H9 (cell line): Measurements from ENCODE around the gene METTL23. TPM values are rescaled to one million over a fixed set of nuclear protein-coding genes. Genes with fewer than 3 reads are reported as not detected.

ENCODE experiments used
- DNase-seq: peaks from one replicate; pipeline ENCODE4 v3.0.0-alpha.2; 2017
- H2AFZ ChIP-seq: one replicate; pipeline ENCODE4 v1.6.1; 2013; ENCODE audit warnings: mild to moderate bottlenecking, low read length, control low read depth, moderate library complexity
- H2AK5ac ChIP-seq: 2 replicates; pipeline ENCODE4 v1.6.1; 2013; ENCODE audit warnings: low read length, control low read depth, mixed read lengths; ENCODE audit not compliant: insufficient read length
- H2BK120ac ChIP-seq: one replicate; pipeline ENCODE4 v1.6.1; 2013; ENCODE audit warnings: low read depth, mild to moderate bottlenecking, low read length, control low read depth, inconsistent platforms; ENCODE audit not compliant: poor library complexity, severe bottlenecking
- H2BK12ac ChIP-seq: 2 replicates; pipeline ENCODE4 v1.6.1; 2013; ENCODE audit warnings: low read length, control low read depth, mixed read lengths, low read depth; ENCODE audit not compliant: insufficient read length
- H2BK15ac ChIP-seq: 2 replicates; pipeline ENCODE4 v1.6.1; 2013; ENCODE audit warnings: low read depth, low read length, control low read depth
- H2BK20ac ChIP-seq: one replicate; pipeline ENCODE4 v1.6.1; 2013; ENCODE audit warnings: low read depth, mild to moderate bottlenecking, low read length, control low read depth, inconsistent platforms; ENCODE audit not compliant: poor library complexity, severe bottlenecking
- H2BK5ac ChIP-seq: 2 replicates; pipeline ENCODE4 v1.6.1; 2013; ENCODE audit warnings: low read length, control low read depth, mixed read lengths; ENCODE audit not compliant: insufficient read length
- H3K14ac ChIP-seq: 2 replicates; pipeline ENCODE4 v1.6.1; 2013; ENCODE audit warnings: low read length, control low read depth; ENCODE audit not compliant: insufficient read depth
- H3K18ac ChIP-seq: 2 replicates; pipeline ENCODE4 v1.6.1; 2013; ENCODE audit warnings: low read depth, mild to moderate bottlenecking, mixed read lengths, low read length, control low read depth; ENCODE audit not compliant: insufficient read length
- H3K23ac ChIP-seq: 2 replicates; pipeline ENCODE4 v1.6.1; 2013; ENCODE audit warnings: low read length, control low read depth, mixed read lengths, low read depth; ENCODE audit not compliant: insufficient read length
- H3K23me2 ChIP-seq: 2 replicates; pipeline ENCODE4 v1.6.1; 2013; ENCODE audit warnings: low read depth, mild to moderate bottlenecking, mixed read lengths, low read length, control low read depth; ENCODE audit not compliant: insufficient read length, poor library complexity, severe bottlenecking
- H3K27ac ChIP-seq: 2 replicates; pipeline ENCODE4 v1.5.1; 2013; ENCODE audit warnings: low read length, control low read depth, mixed read lengths, low read depth; ENCODE audit not compliant: insufficient read length
- H3K27me3 ChIP-seq: 2 replicates; pipeline ENCODE4 v1.6.1; 2013; ENCODE audit warnings: low read length, control low read depth, inconsistent platforms; ENCODE audit not compliant: insufficient read depth
- H3K4ac ChIP-seq: 2 replicates; pipeline ENCODE4 v1.6.1; 2013; ENCODE audit warnings: low read depth, mild to moderate bottlenecking, control low read depth, inconsistent platforms, low read length, moderate library complexity
- H3K4me1 ChIP-seq: 2 replicates; pipeline ENCODE4 v1.6.1; 2013; ENCODE audit warnings: low read length, control low read depth, inconsistent platforms; ENCODE audit not compliant: insufficient read depth
- H3K4me2 ChIP-seq: 2 replicates; pipeline ENCODE4 v1.6.1; 2013; ENCODE audit warnings: low read length, control low read depth, mixed read lengths; ENCODE audit not compliant: insufficient read length, insufficient read depth
- H3K56ac ChIP-seq: 2 replicates; pipeline ENCODE4 v1.6.1; 2013; ENCODE audit warnings: low read depth, mild to moderate bottlenecking, mixed read lengths, low read length, control low read depth; ENCODE audit not compliant: insufficient read length
- H3K79me1 ChIP-seq: 2 replicates; pipeline ENCODE4 v1.6.1; 2013; ENCODE audit warnings: low read depth, mild to moderate bottlenecking, moderate library complexity, low read length, control low read depth, inconsistent platforms; ENCODE audit not compliant: insufficient read depth, poor library complexity, severe bottlenecking
- H3K79me2 ChIP-seq: 2 replicates; pipeline ENCODE4 v1.6.1; 2013; ENCODE audit warnings: low read length, control low read depth, inconsistent platforms; ENCODE audit not compliant: insufficient read depth
- H3K9ac ChIP-seq: 2 replicates; pipeline ENCODE4 v1.6.1; 2013; ENCODE audit warnings: low read length, control low read depth, mixed read lengths; ENCODE audit not compliant: insufficient read length; ENCODE audit errors: extremely low read depth
- H3K9me3 ChIP-seq: one replicate; pipeline ENCODE4 v1.6.1; 2013; ENCODE audit warnings: low read depth, low read length, inconsistent platforms; ENCODE audit not compliant: control insufficient read depth
- H3T11ph ChIP-seq: one replicate; pipeline ENCODE4 v1.6.1; 2013; ENCODE audit warnings: mild to moderate bottlenecking, low read length, control low read depth, inconsistent platforms
- H4K20me1 ChIP-seq: one replicate; pipeline ENCODE4 v1.6.1; 2013; ENCODE audit not compliant: control insufficient read depth, insufficient read length, insufficient read depth
- H4K5ac ChIP-seq: 2 replicates; pipeline ENCODE4 v1.6.1; 2013; ENCODE audit warnings: low read depth, mild to moderate bottlenecking, mixed read lengths, low read length, control low read depth; ENCODE audit not compliant: insufficient read length
- H4K8ac ChIP-seq: replicated peaks from 2 replicates; pipeline ENCODE4 v1.6.1; 2013; ENCODE audit warnings: low read length, control low read depth, mixed read lengths, low read depth; ENCODE audit not compliant: insufficient read length
- H4K91ac ChIP-seq: 2 replicates; pipeline ENCODE4 v1.6.1; 2013; ENCODE audit warnings: low read depth, mild to moderate bottlenecking, moderate library complexity, mixed read lengths, low read length, control low read depth; ENCODE audit not compliant: insufficient read length
- H3K27ac Mint-ChIP-seq, 3 experiments: 2 replicates in 2 of 3; 3 replicates in 1 of 3; pipeline ENCODE4 v1.8.0; 2020 to 2021; ENCODE audit warnings: mixed read lengths in 3 of 3, mild to moderate bottlenecking in 1 of 3, moderate library complexity in 1 of 3
- H3K27me3 Mint-ChIP-seq: 2 replicates; pipeline ENCODE4 v1.8.0; 2021; ENCODE audit warnings: low read depth, mild to moderate bottlenecking, moderate library complexity, mixed read lengths
- H3K36me3 Mint-ChIP-seq, 3 experiments: 2 replicates in 2 of 3; 3 replicates in 1 of 3; pipeline ENCODE4 v1.8.0; 2020 to 2021; ENCODE audit warnings: low read depth in 3 of 3, mixed read lengths in 3 of 3; ENCODE audit not compliant: insufficient read depth in 1 of 3
- H3K4me1 Mint-ChIP-seq, 2 experiments: 2 replicates each; pipeline ENCODE4 v1.8.0; 2020; ENCODE audit warnings: mixed read lengths in 2 of 2
- H3K4me3 Mint-ChIP-seq, 2 experiments: 2 replicates in 1 of 2; 3 replicates in 1 of 2; pipeline ENCODE4 v1.8.0; 2020 to 2021; ENCODE audit warnings: mild to moderate bottlenecking in 2 of 2, mixed read lengths in 2 of 2, moderate library complexity in 1 of 2
- H3K9me3 Mint-ChIP-seq, 2 experiments: 2 replicates in 1 of 2; 3 replicates in 1 of 2; pipeline ENCODE4 v1.8.0; 2020; ENCODE audit warnings: mild to moderate bottlenecking in 2 of 2, mixed read lengths in 2 of 2, moderate library complexity in 1 of 2
- WGBS: extraction: QIAGEN DNeasy Blood & Tissue Kit; methylation state at CpG from one replicate; pipeline ENCODE4 v1.1.7; 2013; ENCODE audit warnings: missing lambda C conversion rate, low lambda C conversion rate, mixed read lengths; ENCODE audit not compliant: insufficient read length; ENCODE audit errors: extremely low coverage; 5-methylcytosine and 5-hydroxymethylcytosine counted together
- total RNA-seq: library from RNA; stranded (reverse); gene quantifications from 2 replicates; pipeline ENCODE4 v1.2.1, GENCODE V29; 2021
- TF ChIP-seq, protein P1 (sequence below): fragments of 200-600 bp; sonication (generic); conservative IDR thresholded peaks from 3 replicates; pipeline ENCODE4 v1.8.0; 2021; ENCODE audit warnings: antibody characterized with exemption, mild to moderate bottlenecking

Gene METTL23
- total RNA-seq, 1 experiment from 2014 or later: 29.9 TPM

GRCh38 chr17:76687298-76688164 lies 39.1 kb upstream of the METTL23 start:
- H3K27me3 ChIP-seq: no peaks in the 10 kb centered on the region
- no peak overlapping the region for H3K4ac ChIP-seq
- no CpG with 5 or more reads among the region's 26 CpGs for WGBS
- no peak overlapping the region for H3K14ac ChIP-seq
- no peaks in the 10 kb centered on the region for H4K20me1 ChIP-seq
- H3K23ac ChIP-seq: no peak overlapping the region
- H4K5ac ChIP-seq: no peak overlapping the region
- no peak overlapping the region for H2AK5ac ChIP-seq
- H2BK15ac ChIP-seq: no peak overlapping the region
- H3K18ac ChIP-seq: no peak overlapping the region
- H4K91ac ChIP-seq: no peak overlapping the region
- H3K79me1 ChIP-seq: no peaks in the 10 kb centered on the region
- H3K4me2 ChIP-seq: no peak overlapping the region
- H3K27me3 Mint-ChIP-seq: no peaks in the 10 kb centered on the region
- no peak for DNase-seq
- no peaks in the 10 kb centered on the region; a peak in 1 of 5 replicates for H3K9me3 Mint-ChIP-seq
- TF ChIP-seq, protein P1, sequence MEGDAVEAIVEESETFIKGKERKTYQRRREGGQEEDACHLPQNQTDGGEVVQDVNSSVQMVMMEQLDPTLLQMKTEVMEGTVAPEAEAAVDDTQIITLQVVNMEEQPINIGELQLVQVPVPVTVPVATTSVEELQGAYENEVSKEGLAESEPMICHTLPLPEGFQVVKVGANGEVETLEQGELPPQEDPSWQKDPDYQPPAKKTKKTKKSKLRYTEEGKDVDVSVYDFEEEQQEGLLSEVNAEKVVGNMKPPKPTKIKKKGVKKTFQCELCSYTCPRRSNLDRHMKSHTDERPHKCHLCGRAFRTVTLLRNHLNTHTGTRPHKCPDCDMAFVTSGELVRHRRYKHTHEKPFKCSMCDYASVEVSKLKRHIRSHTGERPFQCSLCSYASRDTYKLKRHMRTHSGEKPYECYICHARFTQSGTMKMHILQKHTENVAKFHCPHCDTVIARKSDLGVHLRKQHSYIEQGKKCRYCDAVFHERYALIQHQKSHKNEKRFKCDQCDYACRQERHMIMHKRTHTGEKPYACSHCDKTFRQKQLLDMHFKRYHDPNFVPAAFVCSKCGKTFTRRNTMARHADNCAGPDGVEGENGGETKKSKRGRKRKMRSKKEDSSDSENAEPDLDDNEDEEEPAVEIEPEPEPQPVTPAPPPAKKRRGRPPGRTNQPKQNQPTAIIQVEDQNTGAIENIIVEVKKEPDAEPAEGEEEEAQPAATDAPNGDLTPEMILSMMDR: no peak
- no peaks in the 10 kb centered on the region for H3K79me2 ChIP-seq
- no peaks in the 10 kb centered on the region for H3K23me2 ChIP-seq
- no peak overlapping the region for H3K4me3 Mint-ChIP-seq
- no peak overlapping the region for H2BK5ac ChIP-seq
- no peak overlapping the region for H2BK120ac ChIP-seq
- H3T11ph ChIP-seq: no peak overlapping the region
- no peak overlapping the region for H3K27ac ChIP-seq
- no peaks in the 10 kb centered on the region for H3K9me3 ChIP-seq
- no peak overlapping the region for H4K8ac ChIP-seq
- H3K9ac ChIP-seq: no peak overlapping the region
- H2AFZ ChIP-seq: no peak overlapping the region
- no peak overlapping the region for H3K56ac ChIP-seq
- H3K27ac Mint-ChIP-seq: peak overlapping the region in 2 of 3 experiments; percentile 42 to 75; a peak in 4 of 7 replicates
- no peaks in the 10 kb centered on the region for H3K36me3 Mint-ChIP-seq
- no peak overlapping the region for H2BK20ac ChIP-seq
- H3K4me1 ChIP-seq: peaks cover 3% of the 10 kb centered on the region; the same call in 1 of the 2 replicates
- peaks cover 22 to 39% of the 10 kb centered on the region in 2 experiments for H3K4me1 Mint-ChIP-seq
- no peak overlapping the region for H2BK12ac ChIP-seq
